ENCODE data around the gene NBPF12.
"Not testable (repeated sequence)": the region's sequence is repeated elsewhere in the genome, so short reads cannot be mapped to it uniquely, and the experiment has no call there.

NBPF12 gene, protein sequence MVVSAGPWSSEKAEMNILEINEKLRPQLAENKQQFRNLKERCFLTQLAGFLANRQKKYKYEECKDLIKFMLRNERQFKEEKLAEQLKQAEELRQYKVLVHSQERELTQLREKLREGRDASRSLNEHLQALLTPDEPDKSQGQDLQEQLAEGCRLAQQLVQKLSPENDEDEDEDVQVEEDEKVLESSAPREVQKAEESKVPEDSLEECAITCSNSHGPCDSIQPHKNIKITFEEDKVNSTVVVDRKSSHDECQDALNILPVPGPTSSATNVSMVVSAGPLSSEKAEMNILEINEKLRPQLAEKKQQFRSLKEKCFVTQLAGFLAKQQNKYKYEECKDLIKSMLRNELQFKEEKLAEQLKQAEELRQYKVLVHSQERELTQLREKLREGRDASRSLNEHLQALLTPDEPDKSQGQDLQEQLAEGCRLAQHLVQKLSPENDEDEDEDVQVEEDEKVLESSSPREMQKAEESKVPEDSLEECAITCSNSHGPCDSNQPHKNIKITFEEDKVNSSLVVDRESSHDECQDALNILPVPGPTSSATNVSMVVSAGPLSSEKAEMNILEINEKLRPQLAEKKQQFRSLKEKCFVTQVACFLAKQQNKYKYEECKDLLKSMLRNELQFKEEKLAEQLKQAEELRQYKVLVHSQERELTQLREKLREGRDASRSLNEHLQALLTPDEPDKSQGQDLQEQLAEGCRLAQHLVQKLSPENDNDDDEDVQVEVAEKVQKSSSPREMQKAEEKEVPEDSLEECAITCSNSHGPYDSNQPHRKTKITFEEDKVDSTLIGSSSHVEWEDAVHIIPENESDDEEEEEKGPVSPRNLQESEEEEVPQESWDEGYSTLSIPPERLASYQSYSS (N-terminal part only)

DNA sequence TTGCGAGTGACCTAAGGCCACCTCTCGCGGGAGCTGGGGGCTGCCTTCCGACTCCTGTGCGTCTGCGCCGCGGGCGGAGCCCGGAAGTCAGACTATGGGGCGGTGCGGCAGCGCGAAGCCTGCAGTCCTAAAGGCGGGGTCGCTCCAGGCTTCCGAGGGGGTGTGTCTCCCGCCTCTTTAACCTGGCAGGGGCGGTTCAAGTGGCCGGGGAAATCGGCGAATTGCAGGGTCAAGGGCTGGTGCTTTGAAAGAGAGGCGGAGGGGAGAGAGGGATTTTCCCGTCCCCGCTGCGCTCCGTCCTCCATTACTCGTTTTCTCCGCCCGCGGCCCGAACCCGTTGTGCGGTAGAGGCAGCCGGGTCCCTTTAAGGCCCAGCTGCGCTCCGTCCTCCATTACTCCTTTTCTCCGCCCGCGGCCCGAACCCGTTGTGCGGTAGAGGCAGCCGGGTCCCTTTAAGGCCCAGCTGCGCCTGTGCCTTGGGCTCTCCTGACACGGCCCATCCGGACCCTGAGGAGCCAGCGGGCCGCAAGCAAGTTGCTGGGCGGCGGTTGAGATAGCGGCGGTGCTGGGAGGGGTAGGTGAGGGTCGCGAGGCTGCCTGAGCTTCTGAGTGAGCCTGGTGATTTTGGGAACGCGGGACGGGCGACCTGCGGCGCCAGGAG is at the start of gene NBPF12:
Gene NBPF12 (plus strand): TSS at position 83 of the 661 bp plus-strand sequence. CDS start 21,820 bp downstream, outside the sequence.
- not testable (repeated sequence) for H3K9me3 ChIP-seq (ENCODE audit: insufficient read depth, low read length); H3K79me2 ChIP-seq (ENCODE audit: insufficient read depth, low read length); H3K27me3 ChIP-seq (ENCODE audit: low read length); H3K36me3 ChIP-seq (ENCODE audit: low read length); H4K20me1 ChIP-seq (ENCODE audit: low read depth, low read length); H3K9me2 ChIP-seq (replicated peaks; ENCODE audit: insufficient read depth, low read length); H3F3A ChIP-seq (ENCODE audit: insufficient read depth)
- Histone ChIP-seq H3K9ac (ENCODE audit: low read length) (peak within 1 kb of the TSS; percentile 64), H3K4me2 (ENCODE audit: low read depth, low read length, poor library complexity, severe bottlenecking) (peak within 1 kb of the TSS; percentile 57), H3K4me3 (ENCODE audit: insufficient read depth, low read length, poor library complexity, severe bottlenecking) (peak within 1 kb of the TSS; percentile 54), H3K27ac (ENCODE audit: low read depth, low read length) (peak within 1 kb of the TSS; percentile 51), H2AFZ (ENCODE audit: low read depth, low read length, severe bottlenecking) (peak within 1 kb of the TSS; percentile 45)

DNA sequence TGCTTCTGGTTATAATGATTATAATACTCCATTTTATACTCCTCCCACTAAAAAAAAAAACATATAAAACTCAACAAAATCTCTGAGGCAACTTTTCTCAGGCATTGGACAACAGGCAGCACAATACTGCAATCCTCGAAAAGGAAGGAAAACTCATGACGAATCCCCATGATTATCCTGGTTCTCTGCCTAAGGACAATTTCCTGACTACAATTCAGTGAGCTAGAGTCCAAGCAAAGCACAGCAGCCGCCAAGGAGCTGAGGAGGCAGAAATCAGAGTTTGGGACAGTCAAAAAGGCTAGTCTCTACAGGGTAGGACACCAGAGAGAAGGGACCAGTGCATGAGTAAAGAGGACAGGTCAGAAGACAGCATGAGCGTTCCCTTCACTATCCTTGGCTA is 46.8 kb upstream of the NBPF12 start:
- not testable (repeated sequence) for H3K9me2 ChIP-seq (replicated peaks; ENCODE audit: insufficient read depth, low read length); H2AFZ ChIP-seq (ENCODE audit: low read depth, low read length, severe bottlenecking); H3K36me3 ChIP-seq (ENCODE audit: low read length); H3K4me2 ChIP-seq (ENCODE audit: low read depth, low read length, poor library complexity, severe bottlenecking); H4K20me1 ChIP-seq (ENCODE audit: low read depth, low read length); H3K9ac ChIP-seq (ENCODE audit: low read length); H3K4me3 ChIP-seq (ENCODE audit: insufficient read depth, low read length, poor library complexity, severe bottlenecking); H3K79me2 ChIP-seq (ENCODE audit: insufficient read depth, low read length); H3K9me3 ChIP-seq (ENCODE audit: insufficient read depth, low read length); H3K27me3 ChIP-seq (ENCODE audit: low read length); H3K27ac ChIP-seq (ENCODE audit: low read depth, low read length); H3F3A ChIP-seq (ENCODE audit: insufficient read depth)

DNA sequence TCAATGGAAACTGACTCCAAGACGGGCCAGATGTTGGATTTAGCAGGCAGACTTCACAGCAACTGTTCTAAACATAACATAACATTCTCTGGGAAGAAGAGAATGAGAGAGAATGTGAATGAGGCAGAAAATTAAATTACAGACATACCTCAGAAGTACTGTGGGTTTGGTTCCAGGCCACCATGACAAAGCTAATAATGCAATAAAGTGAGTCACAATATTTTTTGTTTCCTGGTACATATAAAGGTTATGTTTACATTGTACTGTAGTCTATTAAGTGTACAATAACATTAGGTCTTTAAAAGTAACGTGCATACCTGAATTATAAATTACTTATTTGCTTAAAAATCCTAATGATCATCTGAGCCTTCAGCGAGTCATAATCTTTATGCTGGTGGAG is 45.8 kb upstream of the NBPF12 start:
- H4K20me1 ChIP-seq (ENCODE audit: low read depth, low read length); H3K27ac ChIP-seq (ENCODE audit: low read depth, low read length); H3K4me3 ChIP-seq (ENCODE audit: insufficient read depth, low read length, poor library complexity, severe bottlenecking); H2AFZ ChIP-seq (ENCODE audit: low read depth, low read length, severe bottlenecking); H3K27me3 ChIP-seq (ENCODE audit: low read length); H3K9me3 ChIP-seq (ENCODE audit: insufficient read depth, low read length); H3K36me3 ChIP-seq (ENCODE audit: low read length); H3K9ac ChIP-seq (ENCODE audit: low read length); H3K4me2 ChIP-seq (ENCODE audit: low read depth, low read length, poor library complexity, severe bottlenecking); H3K79me2 ChIP-seq (ENCODE audit: insufficient read depth, low read length); H3F3A ChIP-seq (ENCODE audit: insufficient read depth); H3K9me2 ChIP-seq (replicated peaks; ENCODE audit: insufficient read depth, low read length): not testable (repeated sequence)

DNA sequence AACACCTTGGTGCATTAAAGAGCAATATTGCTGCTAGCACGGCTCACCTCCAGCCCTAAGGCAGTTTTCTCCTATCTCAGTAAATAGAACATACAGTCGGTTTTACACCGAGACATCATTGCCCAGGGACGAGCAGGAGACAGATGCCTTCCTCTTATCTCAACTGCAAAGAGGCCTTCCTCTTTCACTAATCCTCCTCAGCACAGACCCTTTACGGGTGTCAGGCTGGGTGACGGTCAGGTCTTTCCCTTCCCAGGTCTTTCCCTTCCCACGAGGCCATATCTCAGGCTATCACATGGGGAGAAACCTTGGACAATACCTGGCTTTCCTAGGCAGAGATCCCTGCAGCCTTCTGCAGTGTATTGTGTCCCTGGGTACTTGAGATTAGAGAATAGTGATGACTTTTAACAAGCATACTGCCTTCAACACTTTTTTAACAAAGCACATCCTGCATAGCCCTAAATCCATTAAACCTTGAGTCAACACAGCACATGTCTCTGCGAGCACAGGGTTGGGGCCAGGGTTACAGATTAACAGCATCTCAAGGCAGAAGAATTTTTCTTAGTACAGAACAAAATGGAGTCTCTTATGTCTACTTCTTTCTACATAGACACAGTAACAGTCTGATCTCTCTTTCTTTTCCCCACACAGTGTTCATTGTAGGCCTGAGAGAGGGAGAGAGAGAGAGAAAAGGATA is 30.4 kb upstream of the NBPF12 start:
- H3K4me3 ChIP-seq (ENCODE audit: insufficient read depth, low read length, poor library complexity, severe bottlenecking); H3K9ac ChIP-seq (ENCODE audit: low read length); H3K9me2 ChIP-seq (replicated peaks; ENCODE audit: insufficient read depth, low read length); H3K27ac ChIP-seq (ENCODE audit: low read depth, low read length); H3F3A ChIP-seq (ENCODE audit: insufficient read depth); H3K79me2 ChIP-seq (ENCODE audit: insufficient read depth, low read length); H3K9me3 ChIP-seq (ENCODE audit: insufficient read depth, low read length); H3K27me3 ChIP-seq (ENCODE audit: low read length); H4K20me1 ChIP-seq (ENCODE audit: low read depth, low read length); H3K4me2 ChIP-seq (ENCODE audit: low read depth, low read length, poor library complexity, severe bottlenecking); H2AFZ ChIP-seq (ENCODE audit: low read depth, low read length, severe bottlenecking); H3K36me3 ChIP-seq (ENCODE audit: low read length): not testable (repeated sequence)

DNA sequence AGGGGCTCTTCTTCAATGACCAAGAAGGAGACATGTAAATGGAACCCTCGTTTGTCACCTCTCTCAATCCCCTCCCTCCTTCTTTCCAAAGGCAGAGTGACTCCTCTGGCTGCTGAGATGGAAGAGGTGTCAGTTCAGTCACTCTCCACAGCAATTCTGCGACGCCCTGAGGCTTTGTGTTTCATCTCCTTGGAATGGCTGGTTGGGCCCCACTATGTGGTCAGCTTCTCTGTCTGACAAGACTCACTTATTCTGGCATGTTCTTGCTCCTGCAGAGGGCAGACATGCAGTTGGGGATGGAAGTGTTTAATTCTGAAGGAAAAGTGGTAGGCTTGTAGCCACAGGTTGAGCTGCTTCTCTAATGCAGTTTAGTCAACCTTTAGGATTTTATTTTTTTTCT is 25.1 kb upstream of the NBPF12 start:
- H3K9me3 ChIP-seq (ENCODE audit: insufficient read depth, low read length); H3K79me2 ChIP-seq (ENCODE audit: insufficient read depth, low read length); H2AFZ ChIP-seq (ENCODE audit: low read depth, low read length, severe bottlenecking); H3K27ac ChIP-seq (ENCODE audit: low read depth, low read length); H3K27me3 ChIP-seq (ENCODE audit: low read length); H4K20me1 ChIP-seq (ENCODE audit: low read depth, low read length); H3K9ac ChIP-seq (ENCODE audit: low read length); H3F3A ChIP-seq (ENCODE audit: insufficient read depth); H3K4me2 ChIP-seq (ENCODE audit: low read depth, low read length, poor library complexity, severe bottlenecking); H3K9me2 ChIP-seq (replicated peaks; ENCODE audit: insufficient read depth, low read length); H3K36me3 ChIP-seq (ENCODE audit: low read length); H3K4me3 ChIP-seq (ENCODE audit: insufficient read depth, low read length, poor library complexity, severe bottlenecking): not testable (repeated sequence)

DNA sequence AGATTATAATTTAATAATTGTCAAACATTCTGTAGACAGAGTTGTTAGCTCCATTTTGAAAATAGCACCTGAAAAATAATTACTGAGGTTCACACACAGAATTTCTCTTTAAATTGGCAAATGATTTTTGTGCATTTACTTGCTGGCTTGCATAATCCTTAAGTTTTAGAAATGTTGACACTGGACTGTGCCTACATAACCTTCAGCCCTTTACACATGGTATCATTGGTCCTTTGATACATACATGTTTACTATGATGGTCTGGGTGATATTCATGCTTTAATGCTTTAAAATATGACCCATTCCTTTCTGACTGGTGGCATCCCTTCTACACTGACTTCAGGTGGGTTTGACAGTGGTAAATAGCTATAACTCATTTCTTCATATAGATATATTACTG is 17.3 kb upstream of the NBPF12 start:
- H3K27me3 ChIP-seq (ENCODE audit: low read length); H3F3A ChIP-seq (ENCODE audit: insufficient read depth); H3K27ac ChIP-seq (ENCODE audit: low read depth, low read length); H3K4me3 ChIP-seq (ENCODE audit: insufficient read depth, low read length, poor library complexity, severe bottlenecking); H3K9ac ChIP-seq (ENCODE audit: low read length); H3K9me3 ChIP-seq (ENCODE audit: insufficient read depth, low read length); H2AFZ ChIP-seq (ENCODE audit: low read depth, low read length, severe bottlenecking); H3K36me3 ChIP-seq (ENCODE audit: low read length); H3K9me2 ChIP-seq (replicated peaks; ENCODE audit: insufficient read depth, low read length); H3K4me2 ChIP-seq (ENCODE audit: low read depth, low read length, poor library complexity, severe bottlenecking); H4K20me1 ChIP-seq (ENCODE audit: low read depth, low read length); H3K79me2 ChIP-seq (ENCODE audit: insufficient read depth, low read length): not testable (repeated sequence)

DNA sequence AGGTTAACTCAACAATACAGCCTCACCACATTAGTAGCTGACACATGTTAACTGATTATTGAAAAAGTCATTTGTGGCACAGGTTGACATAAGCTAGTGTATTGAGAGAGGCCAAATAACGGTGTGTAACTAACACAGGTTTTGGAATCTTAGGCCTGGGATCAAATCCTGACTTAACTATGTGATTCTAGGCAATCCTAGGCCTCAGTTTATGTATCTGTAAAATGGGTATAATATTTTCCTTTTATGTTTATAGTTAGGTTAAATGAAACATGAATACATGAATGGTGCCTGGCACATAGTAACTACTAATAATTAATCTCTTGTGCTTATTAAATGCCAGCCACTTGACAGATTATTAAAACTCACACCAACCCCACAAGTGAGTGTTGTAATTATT is 15.5 kb upstream of the NBPF12 start:
- not testable (repeated sequence) for H3K79me2 ChIP-seq (ENCODE audit: insufficient read depth, low read length); H3K36me3 ChIP-seq (ENCODE audit: low read length); H3K9me2 ChIP-seq (replicated peaks; ENCODE audit: insufficient read depth, low read length); H3K9me3 ChIP-seq (ENCODE audit: insufficient read depth, low read length); H3F3A ChIP-seq (ENCODE audit: insufficient read depth); H3K27ac ChIP-seq (ENCODE audit: low read depth, low read length); H3K4me3 ChIP-seq (ENCODE audit: insufficient read depth, low read length, poor library complexity, severe bottlenecking); H4K20me1 ChIP-seq (ENCODE audit: low read depth, low read length); H3K4me2 ChIP-seq (ENCODE audit: low read depth, low read length, poor library complexity, severe bottlenecking); H3K9ac ChIP-seq (ENCODE audit: low read length); H3K27me3 ChIP-seq (ENCODE audit: low read length); H2AFZ ChIP-seq (ENCODE audit: low read depth, low read length, severe bottlenecking)
